Hepatocyte (in vitro differentiated cells): ENCODE data around the gene SHISA6. TPM values are rescaled to one million over a fixed set of nuclear protein-coding genes. Genes with fewer than 3 reads are reported as not detected.

Source experiments
- DNase-seq: peaks from one replicate; pipeline ENCODE4 v3.0.0-alpha.2; 2016; ENCODE audit warnings: low spot score
- H2AFZ ChIP-seq: fragments of 200-600 bp; sonication (generic); 2 replicates; pipeline ENCODE4 v1.6.0; 2016; ENCODE audit warnings: antibody characterized with exemption, mild to moderate bottlenecking
- H3K27ac ChIP-seq: fragments of 200-600 bp; sonication (generic); 2 replicates; pipeline ENCODE4 v1.5.1; 2016; ENCODE audit warnings: mild to moderate bottlenecking
- H3K27me3 ChIP-seq: fragments of 200-600 bp; sonication (generic); 2 replicates; pipeline ENCODE4 v1.6.1; 2016
- H3K36me3 ChIP-seq: fragments of 200-600 bp; sonication (generic); replicated peaks from 2 replicates; pipeline ENCODE4 v1.5.1; 2016; ENCODE audit warnings: low read depth; ENCODE audit not compliant: insufficient read depth
- H3K4me1 ChIP-seq: fragments of 200-600 bp; sonication (generic); 2 replicates; pipeline ENCODE4 v1.5.1; 2016; ENCODE audit warnings: mild to moderate bottlenecking, moderate library complexity; ENCODE audit not compliant: insufficient read depth
- H3K4me2 ChIP-seq: fragments of 200-600 bp; sonication (generic); 2 replicates; pipeline ENCODE4 v1.6.0; 2016
- H3K4me3 ChIP-seq: fragments of 200-600 bp; sonication (generic); 2 replicates; pipeline ENCODE4 v1.5.1; 2016; ENCODE audit warnings: mild to moderate bottlenecking
- H3K79me2 ChIP-seq: fragments of 200-600 bp; sonication (generic); 2 replicates; pipeline ENCODE4 v1.6.0; 2017; ENCODE audit warnings: mild to moderate bottlenecking
- H3K9me2 ChIP-seq: fragments of 200-600 bp; sonication (generic); replicated peaks from 2 replicates; pipeline ENCODE4 v1.6.0; 2017; ENCODE audit warnings: mild to moderate bottlenecking; ENCODE audit not compliant: insufficient read depth
- H3K9me3 ChIP-seq: fragments of 200-600 bp; sonication (generic); 2 replicates; pipeline ENCODE4 v1.5.1; 2016; ENCODE audit warnings: low read depth, mild to moderate bottlenecking
- H4K20me1 ChIP-seq: fragments of 200-600 bp; sonication (generic); 2 replicates; pipeline ENCODE4 v1.6.0; 2016; ENCODE audit warnings: mild to moderate bottlenecking; ENCODE audit not compliant: insufficient read depth, poor library complexity, severe bottlenecking
- CTCF ChIP-seq: fragments of 200-600 bp; sonication (generic); IDR thresholded peaks from 2 replicates; pipeline ENCODE4 v1.5.1; 2016; ENCODE audit warnings: antibody characterized with exemption, mild to moderate bottlenecking; ENCODE audit not compliant: poor library complexity
- EZH2 ChIP-seq: fragments of 200-600 bp; sonication (generic); IDR thresholded peaks from 2 replicates; pipeline ENCODE4 v1.6.1; 2016; ENCODE audit warnings: antibody characterized with exemption, mild to moderate bottlenecking, borderline replicate concordance
- EZH2phosphoT487 ChIP-seq: fragments of 200-600 bp; sonication (generic); IDR thresholded peaks from one replicate; pipeline ENCODE4 v1.6.1; 2018; ENCODE audit warnings: antibody characterized with exemption, mild to moderate bottlenecking, low read depth, moderate library complexity; ENCODE audit not compliant: unreplicated experiment, severe bottlenecking
- whole genome bisulfite sequencing: methylation state at CpG from one replicate; pipeline ENCODE4 v1.1.6; 2016; ENCODE audit warnings: low lambda C conversion rate; ENCODE audit errors: missing lambda C conversion rate; 5-methylcytosine and 5-hydroxymethylcytosine counted together
- polyA plus RNA-seq: library from polyadenylated mRNA; unstranded; fragments of >200 nt; fragmentation: Nextera tagmentation; extraction: Ambion mirVana; gene quantifications from 2 replicates; pipeline ENCODE4 v1.2.1, GENCODE V29; 2016
- total RNA-seq: library from RNA; depleted of rRNA; stranded (reverse); fragments of >200 nt; gene quantifications from 2 replicates; pipeline ENCODE4 v1.2.3, GENCODE V29; 2014

SHISA6 gene
- total and polyA plus RNA-seq, 2 experiments from 2014 or later: 0.21 to 0.80 TPM

GRCh38 chr17:11285946-11286345 is 44.9 kb downstream of the SHISA6 start:
- Histone ChIP-seq H3K79me2 (no peaks in the 10 kb centered on the region), H3K4me2 (no peak overlapping the region), H3K9me2 (no peaks in the 10 kb centered on the region), H4K20me1 (no peaks in the 10 kb centered on the region), H3K36me3 (no peaks in the 10 kb centered on the region), H3K27ac (no peak overlapping the region), H3K4me3 (no peak overlapping the region), H3K4me1 (no peaks in the 10 kb centered on the region), H3K27me3 (peaks cover 5% of the 10 kb centered on the region), H2AFZ (no peak overlapping the region), H3K9me3 (no peaks in the 10 kb centered on the region)
- no peak for DNase-seq
- TF ChIP-seq EZH2phosphoT487 (no peak), CTCF (no peak), EZH2 (no peak)
- WGBS: 75% methylated on average over 5 of the region's 5 CpGs

GRCh38 chr17:11287791-11288190 is 46.8 kb downstream of the SHISA6 start:
- DNase-seq: no peak
- H4K20me1 ChIP-seq: no peaks in the 10 kb centered on the region
- H3K4me1 ChIP-seq: no peaks in the 10 kb centered on the region
- H3K79me2 ChIP-seq: no peaks in the 10 kb centered on the region
- peaks cover 5% of the 10 kb centered on the region for H3K27me3 ChIP-seq
- H3K9me3 ChIP-seq: no peaks in the 10 kb centered on the region
- H3K9me2 ChIP-seq: no peaks in the 10 kb centered on the region
- H2AFZ ChIP-seq: no peak overlapping the region
- H3K27ac ChIP-seq: no peak overlapping the region
- TF ChIP-seq EZH2phosphoT487: no peak
- TF ChIP-seq CTCF: no peak
- TF ChIP-seq EZH2: no peak
- H3K36me3 ChIP-seq: no peaks in the 10 kb centered on the region
- no peak overlapping the region for H3K4me2 ChIP-seq
- H3K4me3 ChIP-seq: no peak overlapping the region

- Histone ChIP-seq H3K4me2 (no peak overlapping the region), H3K79me2 (no peaks in the 10 kb centered on the region), H3K27ac (no peak overlapping the region), H3K4me1 (no peaks in the 10 kb centered on the region), H3K36me3 (no peaks in the 10 kb centered on the region), H3K4me3 (no peak overlapping the region), H4K20me1 (no peaks in the 10 kb centered on the region), H3K9me2 (no peaks in the 10 kb centered on the region), H2AFZ (no peak overlapping the region), H3K9me3 (no peaks in the 10 kb centered on the region), H3K27me3 (peaks cover 5% of the 10 kb centered on the region)
- TF ChIP-seq EZH2: no peak
- TF ChIP-seq CTCF: no peak
- TF ChIP-seq EZH2phosphoT487: no peak
- no peak for DNase-seq
- WGBS: 95% methylated on average over 7 of the region's 7 CpGs
Observed at GRCh38 chr17:11290814-11291213, 49.8 kb downstream of the SHISA6 start.

GRCh38 chr17:11292491-11292890 is 51.5 kb downstream of the SHISA6 start:
- TF ChIP-seq EZH2: no peak
- no peak for TF ChIP-seq CTCF
- no peak for TF ChIP-seq EZH2phosphoT487
- no peaks in the 10 kb centered on the region for H3K9me3 ChIP-seq
- peaks cover 5% of the 10 kb centered on the region for H3K27me3 ChIP-seq
- H3K27ac ChIP-seq: no peak overlapping the region
- H3K9me2 ChIP-seq: no peaks in the 10 kb centered on the region
- 97% methylated on average over 8 of the region's 8 CpGs for WGBS
- no peak overlapping the region for H3K4me2 ChIP-seq
- no peaks in the 10 kb centered on the region for H3K79me2 ChIP-seq
- DNase-seq: no peak
- no peak overlapping the region for H3K4me3 ChIP-seq
- H3K4me1 ChIP-seq: no peaks in the 10 kb centered on the region
- no peak overlapping the region for H2AFZ ChIP-seq
- no peaks in the 10 kb centered on the region for H3K36me3 ChIP-seq
- no peaks in the 10 kb centered on the region for H4K20me1 ChIP-seq
